OCI-LY3 (cell line): ENCODE results near the gene BANF2.
"Not testable (repeated sequence)": the region's sequence is repeated elsewhere in the genome, so short reads cannot be mapped to it uniquely, and the experiment has no call there.

Experiments used
- H2AFZ ChIP-seq: fragments of 200-600, 300-600 bp; shearing (Covaris generic); 2 replicates; pipeline ENCODE4 v1.6.0; 2014; ENCODE audit warnings: antibody characterized with exemption, low read depth, low read length
- H3K27ac ChIP-seq: fragments of 200-600, 300-600 bp; sonication (generic); 2 replicates; pipeline ENCODE4 v1.5.1; 2014; ENCODE audit warnings: mild to moderate bottlenecking, low read length, moderate library complexity, mixed read lengths
- H3K27me3 ChIP-seq: fragments of 200-600, 300-600 bp; sonication (generic); 2 replicates; pipeline ENCODE4 v1.6.1; 2014; ENCODE audit warnings: low read depth, low read length, mixed read lengths
- H3K36me3 ChIP-seq: fragments of 200-600, 300-600 bp; sonication (generic); replicated peaks from 2 replicates; pipeline ENCODE3; 2014; ENCODE audit warnings: low read depth, low read length, mixed read lengths
- H3K4me1 ChIP-seq: fragments of 300-600, 200-600 bp; sonication (generic); 2 replicates; pipeline ENCODE4 v1.6.1; 2014; ENCODE audit warnings: low read length, mixed read lengths
- H3K4me2 ChIP-seq: fragments of 200-600, 300-600 bp; sonication (generic); 2 replicates; pipeline ENCODE4 v1.6.1; 2014; ENCODE audit warnings: low read length, mixed read lengths
- H3K4me3 ChIP-seq: fragments of 300-600, 200-600 bp; sonication (generic); 2 replicates; pipeline ENCODE4 v1.5.1; 2014; ENCODE audit warnings: antibody characterized with exemption, mild to moderate bottlenecking, low read length, moderate library complexity
- H3K79me2 ChIP-seq: fragments of 300-600, 200-600 bp; shearing (Covaris generic); 2 replicates; pipeline ENCODE4 v1.6.1; 2014; ENCODE audit warnings: mild to moderate bottlenecking, low read length, mixed read lengths
- H3K9ac ChIP-seq: fragments of 300-600, 200-600 bp; shearing (Covaris generic); 2 replicates; pipeline ENCODE4 v1.6.0; 2014; ENCODE audit warnings: mild to moderate bottlenecking, low read length, moderate library complexity
- H3K9me3 ChIP-seq: fragments of 200-600, 300-600 bp; shearing (Covaris generic); 2 replicates; pipeline ENCODE4 v1.6.1; 2014; ENCODE audit warnings: low read length, mixed read lengths; ENCODE audit not compliant: insufficient read depth
- H4K20me1 ChIP-seq: fragments of 200-600, 300-600 bp; sonication (generic); 2 replicates; pipeline ENCODE4 v1.6.1; 2016; ENCODE audit warnings: low read length, mixed read lengths; ENCODE audit not compliant: insufficient read depth
- EZH2phosphoT487 ChIP-seq: fragments of 200-600 bp; shearing (Covaris generic); IDR thresholded peaks from 2 replicates; pipeline ENCODE4 v1.6.1; 2018; ENCODE audit warnings: antibody characterized with exemption, mixed run types, low read depth
- TF ChIP-seq, protein P1 (sequence below): fragments of 200-600, 300-600 bp; sonication (generic); IDR thresholded peaks from 2 replicates; pipeline ENCODE4 v1.5.1; 2014; ENCODE audit warnings: antibody characterized with exemption, low read length, low read depth

BANF2 gene

DNA sequence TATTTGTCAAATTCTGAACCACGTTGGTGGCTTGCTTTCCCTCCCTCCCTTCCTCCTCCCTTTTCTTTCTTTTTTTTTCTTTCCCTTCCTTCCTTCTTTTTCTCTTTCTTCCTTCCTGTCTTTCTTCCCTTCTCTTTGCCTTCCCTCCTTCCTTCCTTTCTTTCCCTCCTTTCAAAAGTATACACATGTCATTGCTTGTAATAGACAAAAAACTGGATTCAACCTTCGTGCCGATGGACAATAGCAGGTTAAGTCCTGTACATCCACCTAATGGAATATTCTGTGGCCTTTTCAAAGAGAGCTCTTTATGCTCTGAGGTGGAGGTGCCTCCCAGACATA is 72.2 kb downstream of the BANF2 start:
- no peaks in the 10 kb centered on the region for H3K79me2 ChIP-seq
- no peak overlapping the region for H3K9ac ChIP-seq
- H3K4me3 ChIP-seq: no peak overlapping the region
- H3K27me3 ChIP-seq: peaks cover 4% of the 10 kb centered on the region; the same call in 1 of the 2 replicates
- no peaks in the 10 kb centered on the region for H3K4me1 ChIP-seq
- no peak overlapping the region for H2AFZ ChIP-seq
- H4K20me1 ChIP-seq: no peaks in the 10 kb centered on the region
- H3K9me3 ChIP-seq: no peaks in the 10 kb centered on the region
- H3K36me3 ChIP-seq: no peaks in the 10 kb centered on the region
- no peak overlapping the region for H3K4me2 ChIP-seq
- TF ChIP-seq EZH2phosphoT487: no peak
- TF ChIP-seq, protein P1, sequence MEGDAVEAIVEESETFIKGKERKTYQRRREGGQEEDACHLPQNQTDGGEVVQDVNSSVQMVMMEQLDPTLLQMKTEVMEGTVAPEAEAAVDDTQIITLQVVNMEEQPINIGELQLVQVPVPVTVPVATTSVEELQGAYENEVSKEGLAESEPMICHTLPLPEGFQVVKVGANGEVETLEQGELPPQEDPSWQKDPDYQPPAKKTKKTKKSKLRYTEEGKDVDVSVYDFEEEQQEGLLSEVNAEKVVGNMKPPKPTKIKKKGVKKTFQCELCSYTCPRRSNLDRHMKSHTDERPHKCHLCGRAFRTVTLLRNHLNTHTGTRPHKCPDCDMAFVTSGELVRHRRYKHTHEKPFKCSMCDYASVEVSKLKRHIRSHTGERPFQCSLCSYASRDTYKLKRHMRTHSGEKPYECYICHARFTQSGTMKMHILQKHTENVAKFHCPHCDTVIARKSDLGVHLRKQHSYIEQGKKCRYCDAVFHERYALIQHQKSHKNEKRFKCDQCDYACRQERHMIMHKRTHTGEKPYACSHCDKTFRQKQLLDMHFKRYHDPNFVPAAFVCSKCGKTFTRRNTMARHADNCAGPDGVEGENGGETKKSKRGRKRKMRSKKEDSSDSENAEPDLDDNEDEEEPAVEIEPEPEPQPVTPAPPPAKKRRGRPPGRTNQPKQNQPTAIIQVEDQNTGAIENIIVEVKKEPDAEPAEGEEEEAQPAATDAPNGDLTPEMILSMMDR: no peak
- no peak overlapping the region for H3K27ac ChIP-seq

DNA sequence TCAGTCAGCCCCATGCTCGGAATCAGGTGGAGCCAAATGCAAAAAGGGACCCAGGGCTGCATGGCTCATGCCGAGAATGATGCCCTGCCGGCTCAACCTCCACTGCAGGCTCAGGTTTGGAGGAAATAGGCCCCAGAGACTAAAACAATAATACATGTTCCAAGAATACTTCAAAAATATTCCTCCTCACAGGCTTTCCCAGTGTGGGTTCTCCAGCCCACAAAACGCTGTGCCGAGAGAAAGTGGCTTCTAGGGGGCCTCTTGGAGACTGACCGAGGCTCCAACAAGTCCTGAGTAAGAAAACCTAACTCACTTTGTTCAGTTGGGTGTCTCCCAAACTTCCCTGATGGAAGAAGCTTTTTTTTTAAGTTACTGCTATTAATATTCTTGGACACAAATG is 73.9 kb downstream of the BANF2 start:
- no peak overlapping the region for H2AFZ ChIP-seq
- H3K79me2 ChIP-seq: no peaks in the 10 kb centered on the region
- no peaks in the 10 kb centered on the region for H3K4me1 ChIP-seq
- no peak overlapping the region for H3K4me2 ChIP-seq
- H3K27me3 ChIP-seq: peaks cover 2% of the 10 kb centered on the region; the same call in 1 of the 2 replicates
- no peaks in the 10 kb centered on the region for H3K36me3 ChIP-seq
- no peaks in the 10 kb centered on the region for H4K20me1 ChIP-seq
- TF ChIP-seq EZH2phosphoT487: no peak
- TF ChIP-seq, protein P1: no peak
- no peak overlapping the region for H3K27ac ChIP-seq
- no peak overlapping the region for H3K9ac ChIP-seq
- H3K4me3 ChIP-seq: no peak overlapping the region
- no peaks in the 10 kb centered on the region for H3K9me3 ChIP-seq

DNA sequence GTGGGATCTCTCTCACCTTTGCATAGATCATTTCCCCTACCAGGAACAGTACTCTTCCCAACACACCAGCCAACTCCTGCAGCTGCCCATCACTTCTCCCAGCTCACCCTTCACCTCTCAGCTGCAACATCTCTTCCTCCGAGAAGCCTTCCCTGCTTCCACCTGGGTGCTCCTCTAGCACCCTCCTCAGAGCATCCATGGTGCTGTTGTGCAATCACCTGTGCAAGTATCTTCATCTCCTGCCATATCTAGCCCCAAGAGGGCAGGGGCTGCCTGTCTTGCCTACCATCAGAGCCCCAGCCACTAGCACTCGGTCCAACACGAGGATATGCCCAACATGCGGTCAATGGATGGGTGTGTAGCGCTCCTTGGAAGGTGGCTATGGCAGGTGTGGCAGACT is 75.8 kb downstream of the BANF2 start:
- H3K36me3 ChIP-seq: no peaks in the 10 kb centered on the region
- H4K20me1 ChIP-seq: no peaks in the 10 kb centered on the region
- H3K4me1 ChIP-seq: no peaks in the 10 kb centered on the region
- H3K27me3 ChIP-seq: peaks cover 2% of the 10 kb centered on the region; the same call in 1 of the 2 replicates
- H3K4me3 ChIP-seq: no peak overlapping the region
- H3K79me2 ChIP-seq: no peaks in the 10 kb centered on the region
- no peak overlapping the region for H3K4me2 ChIP-seq
- no peaks in the 10 kb centered on the region for H3K9me3 ChIP-seq
- no peak overlapping the region for H3K9ac ChIP-seq
- H2AFZ ChIP-seq: no peak overlapping the region
- TF ChIP-seq, protein P1: no peak
- no peak for TF ChIP-seq EZH2phosphoT487
- H3K27ac ChIP-seq: no peak overlapping the region

DNA sequence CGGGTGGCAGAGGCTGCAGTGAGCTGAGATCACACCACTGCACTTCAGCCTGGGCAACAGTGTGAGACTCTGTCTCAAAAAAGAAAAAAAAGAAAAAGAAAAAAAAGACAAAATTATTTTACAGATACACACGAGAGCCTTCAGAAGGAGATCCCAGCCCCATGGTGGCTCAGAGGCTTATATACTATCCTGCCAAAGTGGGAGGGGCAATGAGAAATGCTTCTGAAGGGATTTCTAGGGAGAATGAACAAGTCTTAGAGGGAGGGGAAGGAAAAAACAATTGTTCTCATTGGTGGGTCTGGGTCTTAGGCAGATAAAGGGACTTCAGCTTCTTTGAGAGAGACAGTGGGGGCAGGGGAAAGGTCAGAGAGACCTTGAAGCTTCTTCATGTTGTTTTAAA is 76.8 kb downstream of the BANF2 start:
- H3K36me3 ChIP-seq: no peaks in the 10 kb centered on the region
- no peak overlapping the region for H3K9ac ChIP-seq
- no peak overlapping the region for H2AFZ ChIP-seq
- H3K4me1 ChIP-seq: no peaks in the 10 kb centered on the region
- no peaks in the 10 kb centered on the region for H3K79me2 ChIP-seq
- no peak for TF ChIP-seq EZH2phosphoT487
- TF ChIP-seq, protein P1: no peak
- H3K9me3 ChIP-seq: no peaks in the 10 kb centered on the region
- H3K4me2 ChIP-seq: no peak overlapping the region
- peaks cover 2% of the 10 kb centered on the region; the same call in 1 of the 2 replicates for H3K27me3 ChIP-seq
- no peak overlapping the region for H3K27ac ChIP-seq
- no peaks in the 10 kb centered on the region for H4K20me1 ChIP-seq
- H3K4me3 ChIP-seq: no peak overlapping the region

DNA sequence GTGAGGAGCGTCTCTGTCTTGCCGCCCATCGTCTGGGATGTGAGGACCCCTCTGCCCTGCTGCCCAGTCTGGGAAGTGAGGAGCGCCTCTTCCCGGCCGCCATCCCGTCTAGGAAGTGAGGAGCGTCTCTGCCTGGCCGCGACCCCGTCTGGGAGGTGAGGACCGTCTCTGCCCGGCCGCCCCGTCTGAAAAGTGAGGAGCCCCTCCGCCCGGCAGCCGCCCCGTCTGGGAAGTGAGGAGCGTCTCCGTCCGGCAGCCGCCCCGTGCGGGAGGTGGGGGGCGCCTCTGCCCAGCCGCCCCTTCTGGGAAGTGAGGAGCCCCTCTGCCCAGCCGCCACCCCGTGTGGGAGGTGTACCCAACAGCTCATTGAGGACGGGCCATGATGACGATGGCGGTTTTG is 79.2 kb downstream of the BANF2 start:
- H3K4me3 ChIP-seq, H3K27me3 ChIP-seq, H3K36me3 ChIP-seq, H3K9ac ChIP-seq, H3K79me2 ChIP-seq, H4K20me1 ChIP-seq, H3K4me1 ChIP-seq, H3K4me2 ChIP-seq, H3K9me3 ChIP-seq, H2AFZ ChIP-seq, H3K27ac ChIP-seq: not testable (repeated sequence)
